ENCODE measurements around the gene SLC6A4.

- TF ChIP-seq, protein P1, sequence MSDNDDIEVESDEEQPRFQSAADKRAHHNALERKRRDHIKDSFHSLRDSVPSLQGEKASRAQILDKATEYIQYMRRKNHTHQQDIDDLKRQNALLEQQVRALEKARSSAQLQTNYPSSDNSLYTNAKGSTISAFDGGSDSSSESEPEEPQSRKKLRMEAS (IDR thresholded peaks at IDR 0.05; ENCODE audit: low read depth, low read length) = no peak
- no peak for TF ChIP-seq CTCF (IDR thresholded peaks at IDR 0.05; ENCODE audit: low read depth, low read length)
Observed at GRCh38 chr17:30173649-30174048, 61.8 kb downstream of the SLC6A4 start.
